SW480 (cell line): ENCODE results near the gene NTSR1.
A peak's percentile ranks its signal among the peaks of the same experiment; 100 is the strongest.

Source experiments
- DNase-seq: peaks from one replicate; pipeline ENCODE4 v3.0.0-alpha.2; 2016; ENCODE audit warnings: low spot score

NTSR1 gene

DNA sequence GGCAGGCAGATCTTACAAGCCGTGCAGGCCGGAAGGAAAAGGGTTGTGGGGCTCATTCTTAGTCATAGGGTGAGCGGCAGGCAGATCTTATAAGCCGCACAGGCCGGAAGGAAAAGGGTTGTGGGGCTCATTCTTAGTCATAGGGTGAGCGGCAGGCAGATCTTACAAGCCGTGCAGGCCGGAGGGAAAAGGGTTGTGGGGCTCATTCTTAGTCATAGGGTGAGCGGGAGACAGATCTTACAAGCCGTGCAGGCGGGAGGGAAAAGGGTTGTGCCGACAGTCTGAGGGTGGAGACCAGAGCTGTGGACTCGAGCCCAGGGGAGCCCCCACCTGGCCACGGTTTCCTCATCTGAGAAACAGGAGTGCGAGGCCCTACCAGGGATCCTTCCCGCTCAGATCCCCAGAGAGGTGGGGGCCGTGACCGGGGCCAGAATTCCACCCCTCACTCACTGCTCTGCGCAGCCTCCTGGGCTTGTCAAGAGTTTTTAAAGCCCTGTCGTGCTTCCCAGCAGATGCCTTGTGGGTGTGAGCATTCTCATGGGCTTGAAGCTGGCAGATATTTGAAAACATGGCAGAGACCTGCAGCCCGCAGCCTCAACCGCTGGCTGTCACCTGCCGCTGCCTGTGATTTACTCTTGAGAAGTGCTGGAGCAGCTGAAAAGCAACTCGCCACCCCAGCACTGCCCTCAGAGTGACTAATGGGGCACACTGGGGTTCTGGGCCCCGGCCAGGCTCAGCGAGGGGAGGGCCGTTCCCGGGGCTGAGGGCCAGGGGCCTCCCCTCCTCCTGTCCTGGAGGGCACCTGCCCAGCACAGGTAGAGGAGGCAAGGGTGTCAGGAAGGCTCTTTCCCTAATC is 31.9 kb downstream of the NTSR1 start:
- DNase-seq, result peak; percentile 98

DNA sequence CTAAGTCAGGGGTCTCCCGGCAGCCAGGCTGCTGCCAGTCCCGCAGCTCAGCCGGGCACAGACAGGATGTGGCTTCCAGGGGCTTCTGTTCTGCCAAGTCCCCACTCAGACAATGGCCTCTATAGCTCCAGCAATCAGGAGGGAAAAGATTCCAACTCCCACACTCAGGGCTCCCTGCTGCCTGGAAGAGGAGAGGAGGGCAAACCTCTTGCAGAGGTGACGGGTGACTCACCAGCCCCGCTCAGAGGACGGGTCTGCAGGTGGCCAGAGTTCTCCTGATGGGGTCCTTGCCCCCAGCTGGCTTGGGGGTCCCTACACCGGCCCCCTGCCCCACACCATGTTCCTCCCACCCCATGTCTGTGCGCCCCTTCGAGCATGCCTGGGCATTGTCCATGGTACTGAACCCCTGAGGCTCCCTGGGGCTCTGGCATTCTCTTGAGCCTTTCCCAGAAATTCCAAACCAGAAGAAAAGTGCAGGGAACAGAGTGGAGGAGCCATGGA is 32.6 kb downstream of the NTSR1 start:
- peak; percentile 75 for DNase-seq

DNA sequence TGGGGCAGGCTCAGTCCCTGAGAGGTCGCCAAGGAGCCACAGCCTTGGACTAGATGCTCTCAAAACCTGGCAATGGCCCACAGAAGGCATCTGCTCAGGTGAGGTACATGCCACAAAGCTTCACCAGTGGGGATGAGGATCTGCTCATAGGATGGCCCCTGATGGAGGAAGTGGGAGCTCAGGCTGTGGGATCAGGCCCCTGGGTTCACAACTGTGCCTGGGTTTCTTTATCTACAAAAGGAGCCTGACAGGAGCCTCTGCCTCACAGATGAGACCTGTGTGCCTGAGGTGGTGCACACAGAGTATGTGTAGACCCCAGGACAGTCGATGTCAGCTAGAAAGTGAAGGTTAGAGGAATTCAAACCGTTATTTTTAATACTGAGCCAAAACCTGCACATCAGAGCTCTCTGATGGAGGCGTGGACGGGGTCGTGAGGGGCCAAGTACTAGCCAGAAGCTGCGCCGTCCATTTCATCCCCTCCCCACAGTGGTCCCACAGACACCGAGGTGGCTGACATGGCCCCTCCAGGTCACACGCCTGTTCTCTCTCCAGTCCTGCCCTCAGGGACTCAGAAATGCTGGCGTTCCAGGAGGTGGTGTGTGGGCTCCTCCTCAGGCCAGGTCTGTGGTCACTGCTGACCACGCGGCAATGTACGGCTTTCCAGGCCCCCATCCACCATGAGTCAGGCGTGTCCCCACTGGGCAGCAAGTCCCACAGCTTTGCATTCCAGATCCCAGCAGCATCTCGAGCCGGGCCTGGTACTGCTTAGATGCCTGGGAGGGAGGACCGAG is 33.3 kb downstream of the NTSR1 start:
- DNase-seq, result no peak

DNA sequence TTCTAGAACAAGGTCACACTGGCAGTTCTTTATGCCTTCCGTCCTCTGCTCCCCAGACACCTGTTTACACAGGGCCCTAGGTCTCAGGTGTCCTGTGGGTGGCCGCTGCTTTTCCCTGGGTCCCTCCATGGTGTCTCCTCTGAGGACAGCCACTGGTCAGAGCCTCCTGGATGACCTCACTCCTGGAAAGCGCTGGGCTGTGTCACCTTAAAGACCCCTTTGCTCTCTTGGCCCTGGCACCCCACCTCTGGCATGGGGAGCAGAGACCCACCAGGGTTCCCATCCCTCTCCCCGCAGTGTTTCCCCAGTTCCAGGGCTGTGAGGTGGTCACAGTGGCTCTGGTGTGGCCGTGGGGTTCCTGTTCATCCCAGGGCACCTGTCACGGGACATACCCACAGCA is 33.9 kb downstream of the NTSR1 start:
- no peak for DNase-seq

DNA sequence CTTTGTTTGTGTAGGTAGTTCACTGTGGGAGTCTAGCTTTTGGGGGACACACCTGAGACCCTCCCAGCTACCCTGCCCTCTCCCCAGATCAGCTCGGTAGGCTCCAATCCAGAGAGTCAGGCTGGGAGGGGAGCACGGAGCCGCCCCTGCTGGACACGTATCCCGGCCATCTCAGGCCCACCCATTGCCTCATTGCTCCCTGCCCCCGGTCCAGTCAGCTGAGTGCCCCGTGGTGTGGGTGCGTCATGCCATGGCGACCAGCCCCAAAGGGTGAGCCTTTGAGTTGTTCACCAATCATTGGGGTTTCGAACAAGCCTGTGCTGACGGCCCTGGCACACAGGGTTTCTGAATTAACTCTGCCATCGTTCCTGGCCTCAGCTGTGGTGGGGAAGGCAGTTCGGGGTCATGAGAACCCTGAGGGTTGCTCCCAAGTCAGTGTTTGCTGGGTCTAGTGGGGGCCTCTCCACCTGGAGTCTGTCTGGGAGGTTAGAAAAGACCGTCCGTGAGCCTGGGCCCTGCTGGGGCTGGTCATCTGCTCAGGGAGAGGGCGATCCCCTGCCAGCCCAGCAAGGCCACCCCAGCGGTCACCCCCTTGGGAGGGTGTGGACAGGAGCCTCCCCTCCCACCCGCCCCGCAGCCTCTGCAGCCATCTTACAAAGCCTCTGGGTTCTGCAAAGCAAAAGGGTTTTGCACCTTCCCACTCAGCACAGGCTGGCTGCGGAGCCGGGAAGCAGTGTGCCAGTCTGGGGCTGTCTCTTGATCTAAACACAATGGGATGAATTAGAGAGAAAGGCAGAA is 34.5 kb downstream of the NTSR1 start:
- DNase-seq, result no peak

DNA sequence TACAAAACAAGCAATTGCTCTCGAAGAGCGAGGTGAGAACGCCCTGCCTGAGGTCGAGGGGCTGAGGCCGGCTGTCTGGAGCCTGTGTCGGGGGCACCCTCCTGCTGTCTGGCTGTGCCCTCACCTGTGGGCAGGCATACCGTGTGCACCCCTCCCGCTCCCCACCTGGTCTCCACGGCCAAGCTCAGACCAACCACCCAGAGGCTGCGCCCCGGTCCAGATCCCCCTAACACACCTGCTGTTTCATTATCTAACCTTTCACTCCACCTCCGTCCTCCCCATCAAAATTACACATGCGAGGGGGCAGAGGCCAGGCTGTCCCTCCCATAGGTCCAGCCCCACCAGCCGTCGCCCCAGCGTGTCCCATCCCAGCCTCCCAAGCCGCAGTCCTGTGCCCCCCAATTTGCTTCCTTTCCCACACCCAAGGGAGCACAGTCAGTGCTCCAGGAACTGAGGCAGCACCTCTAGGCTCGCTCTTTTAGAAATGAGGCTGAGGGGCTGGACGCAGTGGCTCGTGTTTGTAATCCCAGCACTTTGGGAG is 35.2 kb downstream of the NTSR1 start:
- no peak for DNase-seq

DNA sequence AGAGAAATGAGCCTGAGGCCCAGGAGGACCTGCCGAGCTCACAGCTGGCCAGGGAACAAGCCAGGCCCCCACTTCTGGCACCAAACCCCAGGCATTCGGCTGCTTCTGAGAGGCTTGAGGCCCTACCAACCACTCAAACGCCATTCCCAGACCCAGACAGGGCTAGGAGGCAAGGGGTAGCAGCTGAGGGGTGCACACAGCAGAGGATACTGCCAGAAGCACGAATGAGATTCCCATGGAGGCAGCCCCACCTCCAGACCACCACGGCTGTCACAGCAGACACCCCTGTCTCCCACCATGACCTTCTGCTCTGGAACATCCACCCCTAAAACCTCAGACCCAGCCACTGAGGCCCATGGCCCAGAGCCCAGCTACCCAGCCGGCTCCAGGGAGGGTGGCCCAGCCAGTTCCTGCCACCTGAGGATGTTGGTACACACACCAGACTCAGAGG is 36.1 kb downstream of the NTSR1 start:
- no peak for DNase-seq

DNA sequence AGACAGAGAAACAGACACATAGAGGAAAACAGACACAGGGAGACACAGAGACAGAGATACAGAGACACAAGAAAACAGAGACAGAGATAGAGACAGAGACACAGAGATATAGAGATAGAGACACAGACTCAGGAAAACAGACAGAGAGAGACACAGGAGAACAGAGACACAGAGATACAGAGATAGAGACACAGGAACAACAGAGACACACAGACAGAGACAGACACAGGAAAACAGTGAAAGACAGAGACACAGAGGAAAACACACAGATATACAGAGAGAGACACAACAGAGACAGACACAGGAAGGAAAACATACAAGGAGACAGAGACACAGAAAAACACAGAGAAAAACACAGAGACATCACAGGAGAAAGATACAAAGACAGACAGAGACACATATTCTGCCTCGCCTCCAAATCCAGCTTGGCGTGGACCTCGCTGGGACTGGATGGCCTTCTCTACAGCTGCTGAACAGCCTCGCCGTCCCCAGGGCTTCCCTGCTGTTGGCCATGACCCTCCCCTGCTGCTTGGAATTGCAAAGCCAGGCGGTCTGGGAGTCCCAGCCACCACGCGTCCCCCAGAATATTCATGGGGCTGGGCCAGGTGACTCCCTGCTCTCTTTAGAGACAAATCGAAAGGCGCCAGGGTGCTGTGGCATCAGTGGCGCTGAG is 36.8 kb downstream of the NTSR1 start:
- no peak for DNase-seq

DNA sequence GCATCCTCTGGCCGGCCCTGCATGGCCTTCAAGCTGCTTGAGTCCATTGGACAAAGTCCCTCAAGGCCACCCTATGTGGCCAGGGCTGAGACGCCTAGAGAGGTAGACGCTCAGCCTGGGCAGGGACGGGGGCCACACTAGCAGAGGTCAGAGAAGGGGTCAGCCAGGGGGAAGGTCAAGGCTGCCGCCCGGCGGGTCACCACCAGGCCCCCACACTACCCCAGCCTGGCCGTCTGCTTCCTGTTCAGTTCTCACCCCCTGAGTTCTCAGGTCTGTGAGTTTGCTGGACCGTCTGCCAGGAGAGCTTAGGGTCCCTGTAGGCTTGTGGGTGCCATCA is 37.3 kb downstream of the NTSR1 start:
- DNase-seq, result no peak

DNA sequence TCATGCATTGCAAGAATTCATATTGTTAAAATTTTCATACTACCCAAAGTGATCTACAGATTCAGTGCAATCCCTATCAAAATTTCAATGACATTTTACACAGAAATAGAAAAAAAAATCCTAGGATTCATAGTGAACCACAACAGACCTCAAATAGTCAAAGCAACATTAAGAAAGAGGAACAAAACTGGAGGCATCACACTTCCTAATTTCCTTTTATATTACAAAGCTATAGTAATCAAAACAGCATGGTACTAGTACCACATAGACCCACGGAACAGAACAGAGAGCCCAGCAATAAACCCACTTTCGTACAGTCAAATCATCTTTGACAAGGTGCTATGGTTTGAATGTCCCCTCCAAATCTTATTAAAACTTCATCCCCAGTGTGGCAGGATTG is 39.7 kb downstream of the NTSR1 start:
- no peak for DNase-seq

DNA sequence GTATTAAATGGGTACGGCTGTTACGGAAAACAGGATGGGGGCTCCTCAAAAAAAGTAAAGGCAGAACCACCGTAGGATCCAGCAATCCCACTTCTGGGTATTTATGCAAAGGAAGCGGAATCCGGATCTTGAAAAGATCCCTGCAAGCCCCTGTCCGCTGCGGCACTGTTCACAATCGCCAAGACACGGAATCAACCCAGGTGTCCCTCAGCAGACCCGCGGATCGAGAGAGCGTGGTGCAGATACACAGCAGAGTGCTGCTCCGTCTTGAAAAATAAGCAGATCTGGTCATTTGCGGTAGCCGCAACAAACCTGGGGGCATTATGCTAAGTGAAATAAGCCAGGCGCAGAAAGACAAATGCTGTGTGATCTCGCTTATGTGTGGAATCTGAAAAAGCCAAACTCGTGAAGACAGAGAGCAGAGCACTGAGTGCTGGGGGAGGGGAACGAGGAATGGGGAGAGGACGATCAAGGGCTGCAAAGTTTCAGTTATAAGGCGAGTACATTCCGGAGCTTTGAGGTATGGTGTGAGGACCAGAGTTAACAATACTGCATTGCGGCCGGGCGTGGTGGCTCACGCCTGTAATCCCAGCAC is 41.3 kb downstream of the NTSR1 start:
- no peak for DNase-seq

DNA sequence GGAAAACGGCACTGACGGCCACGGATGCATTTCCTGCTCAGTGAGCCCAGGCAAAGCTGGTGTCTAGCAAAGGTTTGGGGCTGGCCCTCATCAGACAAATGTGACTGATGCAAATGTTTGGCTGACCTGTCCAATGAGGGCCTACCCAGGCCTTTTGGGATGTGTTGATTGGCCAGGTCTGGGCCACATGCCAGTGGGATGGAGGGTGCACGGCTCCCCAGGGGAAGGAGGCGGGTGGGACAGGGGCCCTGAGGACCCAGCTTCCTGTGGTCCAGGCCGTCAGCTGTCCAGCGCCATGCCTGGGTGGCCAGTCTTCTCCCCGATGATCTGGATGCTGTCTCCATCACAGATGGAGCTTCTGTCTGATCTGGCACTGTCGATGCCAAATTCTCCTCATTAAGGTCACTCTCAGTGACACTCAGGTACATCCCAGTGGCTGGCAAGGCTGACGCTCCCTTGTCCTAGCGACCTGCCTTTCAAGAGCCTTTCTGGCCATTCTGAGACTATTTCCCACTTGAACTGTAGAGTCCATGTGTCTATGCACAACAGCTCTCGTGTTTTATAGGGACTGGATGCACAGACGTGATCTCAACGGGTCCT is 43.0 kb downstream of the NTSR1 start:
- DNase-seq, result no peak

DNA sequence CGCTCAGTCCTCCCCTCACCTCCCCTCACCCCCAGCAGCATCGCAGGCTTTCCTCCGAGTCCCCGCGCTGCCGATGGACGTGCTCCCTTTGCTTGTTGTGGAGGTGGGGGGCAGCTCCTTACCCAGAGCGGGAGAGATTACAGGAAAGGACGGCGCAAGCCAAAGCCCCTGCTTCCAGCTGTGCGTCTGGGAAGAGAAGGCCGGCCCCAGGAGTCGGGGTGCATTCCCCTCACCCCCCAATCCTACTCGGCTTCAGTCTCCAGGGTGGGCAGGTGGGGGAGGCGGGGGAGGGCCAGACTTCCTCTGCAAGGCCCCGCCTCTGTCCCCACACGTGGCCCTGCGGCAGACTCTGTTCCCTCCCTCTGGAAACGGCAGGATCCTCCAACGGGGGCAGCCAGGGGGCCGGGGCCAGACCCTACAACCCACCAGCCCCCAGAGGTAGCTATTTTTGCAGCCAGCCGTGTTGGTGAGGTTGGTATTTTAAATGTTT is 43.6 kb downstream of the NTSR1 start:
- DNase-seq, result no peak

DNA sequence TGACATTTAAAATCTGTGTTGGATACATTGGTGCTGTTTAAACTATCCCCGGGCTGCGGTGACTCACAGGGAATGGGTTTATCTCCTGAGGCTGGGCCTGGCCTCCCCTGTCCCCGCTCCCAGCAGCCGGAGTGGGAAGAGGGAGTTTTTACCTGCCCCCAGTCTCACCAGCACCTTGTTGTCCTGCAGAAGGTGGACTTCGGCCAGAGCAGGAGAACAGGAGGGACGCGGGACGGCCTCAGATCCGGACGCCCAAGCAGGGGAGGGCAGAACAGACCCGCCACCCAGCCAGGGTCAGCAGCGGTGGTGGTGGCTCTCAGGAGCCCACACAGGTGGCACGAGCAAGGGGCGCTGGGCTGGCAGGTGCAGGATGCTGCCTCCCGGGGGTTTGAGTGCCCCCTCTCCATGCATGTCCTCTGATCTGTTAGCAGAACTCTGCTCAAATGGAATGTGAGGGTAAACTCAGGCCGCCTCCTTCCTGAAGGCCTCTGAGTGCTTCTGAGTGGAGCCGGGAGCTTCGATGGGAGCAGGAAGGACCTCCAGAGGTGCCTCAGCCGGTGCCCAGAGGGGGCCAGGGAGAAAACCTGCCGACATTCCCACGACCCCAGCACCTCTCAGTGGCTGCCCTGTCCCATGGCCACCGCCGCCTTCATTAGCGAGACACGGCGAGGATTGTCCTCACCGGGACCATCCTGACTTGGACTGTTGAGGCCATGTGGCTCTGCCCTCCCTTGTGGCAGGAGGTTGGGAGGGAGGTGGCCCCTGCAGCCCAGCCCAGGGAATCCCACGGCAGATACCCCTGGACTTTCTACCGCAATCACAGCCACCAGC is 44.2 kb downstream of the NTSR1 start:
- no peak for DNase-seq

DNA sequence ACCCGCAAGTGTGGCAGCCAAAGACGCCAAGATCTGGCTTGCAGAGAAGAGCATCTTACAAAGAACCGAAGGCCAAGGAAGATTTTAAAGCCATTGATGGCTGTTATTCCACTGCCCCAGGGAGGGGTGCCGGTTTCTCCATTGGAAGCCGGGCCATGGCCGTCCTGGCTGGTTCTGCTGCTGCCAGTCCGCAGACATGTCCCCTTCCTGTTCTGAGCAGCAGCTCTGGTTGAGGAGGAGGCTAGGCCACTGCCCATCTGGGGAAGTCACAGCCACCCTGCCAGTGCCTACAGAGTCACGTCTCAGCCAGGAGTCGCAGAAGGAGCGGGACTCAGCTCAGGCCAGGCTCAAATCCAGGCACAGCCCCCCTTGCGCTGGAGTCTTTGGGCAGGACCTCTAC is 45.0 kb downstream of the NTSR1 start:
- no peak for DNase-seq

DNA sequence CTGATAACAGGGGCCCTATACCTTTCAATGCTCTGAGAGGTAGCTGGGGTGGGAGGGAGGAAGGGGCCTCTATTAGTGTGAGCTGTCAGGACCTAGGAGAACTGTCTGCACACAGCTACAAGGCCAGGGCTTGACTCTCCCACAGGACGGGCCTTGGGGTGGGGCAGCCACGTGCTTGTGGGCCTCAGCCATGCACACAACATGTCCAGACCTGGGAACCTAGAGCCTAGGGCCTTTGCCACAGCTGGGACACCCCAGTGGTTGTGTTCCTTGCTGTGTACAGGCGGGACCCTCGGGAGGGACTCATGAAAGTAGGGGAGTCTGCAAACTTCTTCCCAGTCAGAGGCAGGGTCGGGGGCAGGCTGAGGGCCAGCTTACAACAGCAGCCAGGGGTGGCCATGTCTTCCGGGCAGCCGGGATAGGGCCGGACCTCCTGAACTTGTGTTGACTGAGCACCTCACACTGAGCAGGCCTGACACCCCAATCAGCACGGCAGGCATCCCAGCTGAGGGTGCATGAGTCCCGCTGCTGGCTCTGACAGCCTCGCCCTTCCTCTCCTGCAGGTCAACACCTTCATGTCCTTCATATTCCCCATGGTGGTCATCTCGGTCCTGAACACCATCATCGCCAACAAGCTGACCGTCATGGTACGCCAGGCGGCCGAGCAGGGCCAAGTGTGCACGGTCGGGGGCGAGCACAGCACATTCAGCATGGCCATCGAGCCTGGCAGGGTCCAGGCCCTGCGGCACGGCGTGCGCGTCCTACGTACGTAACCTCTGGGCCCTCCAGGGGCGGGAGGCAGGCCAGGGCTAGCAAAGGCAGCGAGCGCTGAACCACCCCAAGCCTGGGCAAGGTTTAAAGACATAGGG is 45.7 kb downstream of the NTSR1 start:
- no peak for DNase-seq

DNA sequence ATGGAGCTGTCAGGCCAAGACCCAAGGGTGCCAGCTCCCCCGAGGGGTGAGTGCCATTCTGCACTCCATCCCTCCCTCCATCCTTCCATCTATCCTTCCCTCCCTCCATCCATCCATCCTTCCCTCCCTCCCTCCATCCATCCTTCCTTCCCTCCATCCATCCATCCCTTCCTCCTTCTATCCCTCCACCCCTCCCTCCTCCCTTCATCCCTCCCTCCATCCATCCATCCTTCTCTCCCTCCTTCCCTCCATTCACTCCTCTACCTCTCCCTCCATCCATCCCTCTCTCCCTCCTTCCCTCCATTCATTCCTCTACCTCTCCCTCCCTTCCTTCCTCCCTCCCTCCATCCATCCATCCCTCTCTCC is 46.3 kb downstream of the NTSR1 start:
- DNase-seq, result no peak

DNA sequence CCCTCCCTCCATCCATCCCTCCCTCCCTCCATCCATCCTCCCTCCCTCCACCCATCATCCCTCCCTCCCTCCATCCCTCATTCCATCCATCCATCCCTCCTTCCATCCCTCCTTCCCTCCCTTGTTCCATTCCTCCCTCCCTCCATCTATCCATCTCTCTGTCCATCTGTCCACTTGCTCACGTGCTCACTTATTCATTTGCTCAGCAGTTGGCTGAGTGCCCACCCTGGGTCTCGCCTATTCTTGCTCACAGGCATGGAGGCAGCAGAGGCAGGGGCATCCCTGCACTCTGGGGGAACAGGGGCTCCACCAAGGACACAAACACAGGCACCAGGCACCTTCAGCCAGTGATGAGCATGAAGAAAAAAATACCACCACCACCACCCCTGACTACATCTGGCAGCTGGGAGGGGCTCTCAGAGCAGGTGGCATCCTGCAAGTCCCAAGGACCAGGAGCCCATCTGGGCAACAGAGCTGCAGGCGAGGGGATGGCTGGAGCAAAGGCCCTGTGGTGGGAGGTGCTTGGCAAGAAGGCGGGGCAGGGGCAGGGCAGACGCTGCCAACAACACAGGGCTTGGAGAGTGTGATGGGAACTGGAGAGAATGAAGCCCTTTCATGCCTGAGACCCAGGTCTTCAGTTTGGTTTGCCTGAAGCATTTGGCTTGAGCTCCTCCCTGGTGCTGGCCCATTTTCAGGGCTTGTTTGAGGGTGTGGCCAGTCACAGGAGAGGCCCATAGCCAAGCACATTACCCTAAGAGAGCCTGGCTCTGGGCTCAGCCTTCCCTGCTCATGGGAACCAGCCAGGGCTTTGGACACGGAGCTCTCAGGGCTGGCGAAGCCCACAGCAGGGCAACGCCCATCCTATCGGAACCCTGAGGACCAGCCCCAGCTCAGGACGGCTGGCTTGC is 47.4 kb downstream of the NTSR1 start:
- DNase-seq, result peak; percentile 69
